GM12878 (cell line): ENCODE data around the gene UTS2. TPM values are rescaled to one million over a fixed set of nuclear protein-coding genes. Genes with fewer than 3 reads are reported as not detected.

Experiments
- ATAC-seq: fragments of 200-7000 bp; cut with Tn5 transposase; 3 replicates; pipeline ENCODE4 v1.9.1; 2020; ENCODE audit warnings: mild to moderate bottlenecking, moderate library complexity
- BruUV-seq: library from RNA; stranded (reverse); fragments of 400-500 nt; replicated peaks from 2 replicates; lab custom pipeline; 2021; lab: Mats Ljungman, UMichigan
- CTCF ChIA-PET: fragments of 300-600 bp; sonication (Branson Sonifier 250); formaldehyde crosslinking; extraction: SDS; loops from one replicate; lab custom pipeline; 2021; ENCODE audit warnings: inconsistent platforms; lab: Yijun Ruan, JAX
- POLR2A ChIA-PET: fragments of 350-600 bp; formaldehyde crosslinking; extraction: SDS; loops from one replicate; lab custom pipeline; 2021; ENCODE audit warnings: inconsistent platforms; lab: Charles Lee
- RAD21 ChIA-PET: fragments of 300-600 bp; sonication (Branson Sonifier 250); formaldehyde crosslinking; loops from one replicate; lab custom pipeline; 2023; ENCODE audit warnings: antibody characterized with exemption; ENCODE audit not compliant: unreplicated experiment; lab: Charles Lee
- SMC1A ChIA-PET: fragments of 300-600 bp; sonication (Branson Sonifier 250); formaldehyde crosslinking; loops from one replicate; lab custom pipeline; 2023; ENCODE audit not compliant: unreplicated experiment, uncharacterized antibody; lab: Charles Lee
- DNase-seq: peaks from one replicate; pipeline ENCODE4 v3.0.0-alpha.2; 2011; ENCODE audit warnings: low read depth, low spot score
- FAIRE-seq: peaks from 3 replicates; lab custom pipeline; 2011; peaks lifted over from hg19 to GRCh38; lab: Jason Lieb, UNC
- H2AFZ ChIP-seq: 2 replicates; pipeline ENCODE4 v1.6.0; 2011; ENCODE audit warnings: low read depth, low read length, control low read depth; ENCODE audit not compliant: control insufficient read depth
- H3K27ac ChIP-seq: 2 replicates; pipeline ENCODE4 v1.5.1; 2011; ENCODE audit warnings: control low read depth; ENCODE audit not compliant: control insufficient read depth, insufficient read depth
- H3K27me3 ChIP-seq, 2 experiments: replicated peaks in 1 of 2; 2 replicates each; pipeline versions ENCODE4 v1.6.0 to v1.6.1; 2011; ENCODE audit warnings: low read length in 1 of 2; ENCODE audit not compliant: control insufficient read depth in 2 of 2, insufficient read depth in 2 of 2
- H3K36me3 ChIP-seq, 2 experiments: 2 replicates each; pipeline ENCODE4 v1.5.1; 2011; ENCODE audit warnings: low read length in 1 of 2; ENCODE audit not compliant: control insufficient read depth in 2 of 2, insufficient read depth in 2 of 2
- H3K4me1 ChIP-seq: 2 replicates; pipeline ENCODE4 v1.6.1; 2011; ENCODE audit warnings: mild to moderate bottlenecking, low read length, moderate library complexity, mixed read lengths; ENCODE audit not compliant: control insufficient read depth, insufficient read depth
- H3K4me2 ChIP-seq: 2 replicates; pipeline ENCODE4 v1.6.0; 2011; ENCODE audit warnings: control low read depth; ENCODE audit not compliant: control insufficient read depth, insufficient read depth
- H3K4me3 ChIP-seq: fragments of 200-600 bp; sonication (generic); 2 replicates; pipeline ENCODE4 v1.5.1; 2016
- H3K79me2 ChIP-seq: 2 replicates; pipeline ENCODE4 v1.6.0; 2011; ENCODE audit warnings: low read length; ENCODE audit not compliant: control insufficient read depth, insufficient read depth
- H3K9ac ChIP-seq: 2 replicates; pipeline ENCODE4 v1.8.0; 2011; ENCODE audit warnings: low read length, control low read depth, mixed read lengths; ENCODE audit not compliant: control insufficient read depth, insufficient read depth
- H3K9me3 ChIP-seq: replicated peaks from 3 replicates; pipeline ENCODE4 v1.5.1; 2011; ENCODE audit warnings: mild to moderate bottlenecking, low read length; ENCODE audit not compliant: control insufficient read depth, insufficient read depth
- H4K20me1 ChIP-seq: 2 replicates; pipeline ENCODE4 v1.6.0; 2011; ENCODE audit not compliant: control insufficient read depth, insufficient read depth
- CHD1 ChIP-seq: IDR thresholded peaks from 2 replicates; pipeline ENCODE4 v1.6.1; 2012; ENCODE audit warnings: low read depth, low read length, improper control_type of control experiment
- EGR1 ChIP-seq, 2 experiments: IDR thresholded peaks; 1 replicate in 1 of 2; 2 replicates in 1 of 2; pipeline ENCODE4 v1.6.1; 2011 to 2012; ENCODE audit warnings: low read depth in 2 of 2, low read length in 2 of 2, borderline replicate concordance in 1 of 2, mild to moderate bottlenecking in 1 of 2, moderate library complexity in 1 of 2
- MYB ChIP-seq: fragments of 150-350 bp; IDR thresholded peaks from 2 replicates; pipeline ENCODE4 v1.6.1; 2014; ENCODE audit warnings: mild to moderate bottlenecking, low read depth, low read length, borderline replicate concordance
- NBN ChIP-seq: fragments of 450-650 bp; IDR thresholded peaks from 2 replicates; pipeline ENCODE4 v1.6.1; 2016
- NRF1 ChIP-seq: conservative IDR thresholded peaks from 2 replicates; pipeline ENCODE4 v1.6.1; 2011; ENCODE audit warnings: mild to moderate bottlenecking, low read depth, low read length, improper control_type of control experiment
- POLR2A ChIP-seq: IDR thresholded peaks from 2 replicates; pipeline ENCODE4 v1.6.1; 2011; ENCODE audit warnings: low read depth, mild to moderate bottlenecking, low read length
- SMAD5 ChIP-seq: IDR thresholded peaks from 2 replicates; pipeline ENCODE4 v1.6.1; 2016; ENCODE audit warnings: antibody characterized with exemption, low read depth
- SMC3 ChIP-seq: IDR thresholded peaks from 2 replicates; pipeline ENCODE4 v1.6.1; 2011; ENCODE audit warnings: low read length, improper control_type of control experiment, borderline replicate concordance
- SP1 ChIP-seq: IDR thresholded peaks from one replicate; pipeline ENCODE4 v1.6.1; 2011; ENCODE audit warnings: low read depth, low read length
- TAF1 ChIP-seq: IDR thresholded peaks from 2 replicates; pipeline ENCODE4 v1.6.1; 2011; ENCODE audit warnings: mild to moderate bottlenecking, low read depth, low read length, borderline replicate concordance
- ZSCAN29 ChIP-seq: fragments of 450-650 bp; IDR thresholded peaks from 2 replicates; pipeline ENCODE4 v1.6.1; 2017; ENCODE audit warnings: mild to moderate bottlenecking, moderate library complexity
- WGBS: methylation state at CpG from one replicate; pipeline ENCODE4 v1.1.6; 2016; ENCODE audit warnings: low lambda C conversion rate; ENCODE audit not compliant: insufficient replicate concordance, insufficient coverage; ENCODE audit errors: missing lambda C conversion rate; 5-methylcytosine and 5-hydroxymethylcytosine counted together
- in situ Hi-C: fragments of 300-500 bp; cut with MboI; formaldehyde crosslinking; loops from 9 replicates; pipeline ENCODE4 v1.14.3; 2018; ENCODE audit warnings: mixed read lengths
- intact Hi-C: fragments of 100-400 bp; cut with micrococcal nuclease; formaldehyde crosslinking; loops from one replicate; pipeline ENCODE4 v1.14.2; 2022; ENCODE audit not compliant: unreplicated experiment
- polyA plus RNA-seq, 11 experiments: library from polyadenylated mRNA; depleted of rRNA in 4 of 11; unstranded in 6 of 11; stranded (reverse) in 5 of 11; fragments of >200 nt; fragmentation: Nextera tagmentation in 4 of 11; fragmentation: Illumina TruSeq in 1 of 11; extraction: Ambion mirVana in 4 of 11; extraction: Trizol in 1 of 11; gene quantifications; 1 replicate in 1 of 11; 2 replicates in 10 of 11; pipeline versions ENCODE4 v1.2.1 to v1.2.3, GENCODE V29; 2011 to 2016; ENCODE audit warnings: inconsistent platforms in 2 of 11, missing spikeins in 2 of 11, low read depth in 1 of 11
- total RNA-seq, 4 experiments: library from RNA; depleted of rRNA in 3 of 4; stranded (reverse); fragments of >200 nt in 3 of 4; fragmentation: Illumina TruSeq in 1 of 4; extraction: Trizol in 1 of 4; gene quantifications; 2 replicates each; pipeline versions ENCODE4 v1.2.1 to v1.2.3, GENCODE V29; 2013 to 2021
- TF ChIP-seq, protein P1 (sequence below): fragments of 450-650 bp; formaldehyde crosslinking; IDR thresholded peaks from 2 replicates; pipeline ENCODE4 v1.4.0; 2022; ENCODE audit warnings: mild to moderate bottlenecking, moderate library complexity
- TF ChIP-seq, protein P2 (sequence below): IDR thresholded peaks from 2 replicates; pipeline ENCODE4 v1.6.1; 2011; ENCODE audit warnings: borderline replicate concordance, low read depth, mild to moderate bottlenecking, moderate library complexity, mixed read lengths, low read length; ENCODE audit not compliant: insufficient read depth; ENCODE audit errors: extremely low read length
- TF ChIP-seq, protein P3 (sequence below): fragments of 450-650 bp; IDR thresholded peaks from 2 replicates; pipeline ENCODE4 v1.6.1; 2017; ENCODE audit warnings: low read depth, mild to moderate bottlenecking, moderate library complexity
- TF ChIP-seq, protein P4 (sequence below): fragments of 450-650 bp; IDR thresholded peaks from 2 replicates; pipeline ENCODE4 v1.6.1; 2018; ENCODE audit warnings: borderline replicate concordance, mild to moderate bottlenecking; ENCODE audit not compliant: partially characterized antibody

The UTS2 gene
- total and polyA plus RNA-seq, 10 of the 15 experiments (the other 5 are each of a cell fraction or from before 2014, with no cell fraction given): not detected

DNA sequence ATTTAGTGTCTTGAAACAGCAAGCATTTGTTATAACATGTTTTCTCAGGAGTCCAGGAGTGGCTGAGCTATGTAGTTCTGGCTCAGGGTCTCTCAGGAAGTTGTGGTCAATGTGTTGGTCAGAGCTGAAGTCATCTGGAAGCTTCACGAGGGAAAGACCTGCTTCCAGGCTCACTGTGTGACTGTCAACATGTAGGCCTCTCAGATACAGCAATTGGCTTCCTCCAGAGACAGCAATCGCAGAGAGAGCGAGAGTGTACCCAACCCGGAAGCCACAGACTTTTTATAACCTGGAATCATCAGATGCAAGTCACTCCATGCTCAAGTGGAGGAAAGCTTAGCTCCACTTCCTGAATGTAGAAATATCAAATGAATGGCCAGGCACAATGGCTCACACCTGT, 46.9 kb upstream of the UTS2 start:
- 20% methylated on average over 4 of the region's 4 CpGs for WGBS
- FAIRE-seq (no peak), DNase-seq (no peak), ATAC-seq (no peak)
- H3K27me3 ChIP-seq: no peaks in the 10 kb centered on the region
- H3K36me3 ChIP-seq: no peaks in the 10 kb centered on the region
- H3K4me2 ChIP-seq: no peak overlapping the region
- no peaks in the 10 kb centered on the region for H4K20me1 ChIP-seq
- in situ Hi-C loops: loop anchor here (5.0 kb wide), 1 partner anchor 227 kb away; no protein-coding TSS in a partner anchor
- ChIA-PET CTCF (interaction anchor here (1.2 to 4.0 kb wide), 4 partner anchors 92 to 231 kb away, joined by 4 to 24 read pairs (median 12); no protein-coding TSS in a partner anchor), POLR2A (no interaction called here), SMC1A (interaction anchor here (0.7 to 2.8 kb wide), 3 partner anchors 87 to 92 kb away, joined by 4 to 9 read pairs (median 4); no protein-coding TSS in a partner anchor), RAD21 (interaction anchor here (1.0 to 1.1 kb wide), 2 partner anchors 87 to 450 kb away, joined by 3 read pairs; no protein-coding TSS in a partner anchor)
- H3K4me3 ChIP-seq: no peak overlapping the region
- H3K27ac ChIP-seq: no peak overlapping the region
- intact Hi-C loops: loop anchor here (5.0 kb wide), 2 partner anchors 92 to 147 kb away; no protein-coding TSS in a partner anchor
- H2AFZ ChIP-seq: no peak overlapping the region
- H3K9ac ChIP-seq: no peak overlapping the region
- no peaks in the 10 kb centered on the region for H3K4me1 ChIP-seq
- BruUV-seq: no TSS peak
- H3K9me3 ChIP-seq: no peaks in the 10 kb centered on the region
- H3K79me2 ChIP-seq: no peaks in the 10 kb centered on the region
- TF ChIP-seq, protein P1, sequence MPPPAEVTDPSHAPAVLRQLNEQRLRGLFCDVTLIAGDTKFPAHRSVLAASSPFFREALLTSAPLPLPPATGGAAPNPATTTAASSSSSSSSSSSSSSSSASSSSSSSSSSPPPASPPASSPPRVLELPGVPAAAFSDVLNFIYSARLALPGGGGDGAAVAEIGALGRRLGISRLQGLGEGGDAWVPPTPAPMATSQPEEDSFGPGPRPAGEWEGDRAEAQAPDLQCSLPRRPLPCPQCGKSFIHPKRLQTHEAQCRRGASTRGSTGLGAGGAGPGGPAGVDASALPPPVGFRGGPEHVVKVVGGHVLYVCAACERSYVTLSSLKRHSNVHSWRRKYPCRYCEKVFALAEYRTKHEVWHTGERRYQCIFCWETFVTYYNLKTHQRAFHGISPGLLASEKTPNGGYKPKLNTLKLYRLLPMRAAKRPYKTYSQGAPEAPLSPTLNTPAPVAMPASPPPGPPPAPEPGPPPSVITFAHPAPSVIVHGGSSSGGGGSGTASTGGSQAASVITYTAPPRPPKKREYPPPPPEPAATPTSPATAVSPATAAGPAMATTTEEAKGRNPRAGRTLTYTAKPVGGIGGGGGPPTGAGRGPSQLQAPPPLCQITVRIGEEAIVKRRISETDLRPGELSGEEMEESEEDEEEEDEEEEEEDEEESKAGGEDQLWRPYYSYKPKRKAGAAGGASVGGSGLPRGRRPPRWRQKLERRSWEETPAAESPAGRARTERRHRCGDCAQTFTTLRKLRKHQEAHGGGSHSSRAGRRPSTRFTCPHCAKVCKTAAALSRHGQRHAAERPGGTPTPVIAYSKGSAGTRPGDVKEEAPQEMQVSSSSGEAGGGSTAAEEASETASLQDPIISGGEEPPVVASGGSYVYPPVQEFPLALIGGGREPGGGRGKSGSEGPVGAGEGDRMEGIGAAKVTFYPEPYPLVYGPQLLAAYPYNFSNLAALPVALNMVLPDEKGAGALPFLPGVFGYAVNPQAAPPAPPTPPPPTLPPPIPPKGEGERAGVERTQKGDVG (CRISPR knock-in tag): no peak
- TF ChIP-seq EGR1 (IDR thresholded peaks at IDR 0.05; ENCODE audit: borderline replicate concordance in 1 of 2, low read depth in 2 of 2, low read length in 2 of 2) (no peak), CHD1 (no peak), ZSCAN29 (no peak), SMAD5 (no peak), SMC3 (no peak), TAF1 (no peak), NBN (no peak), SP1 (no peak), POLR2A (no peak), NRF1 (no peak), MYB (no peak)
- TF ChIP-seq, protein P2, sequence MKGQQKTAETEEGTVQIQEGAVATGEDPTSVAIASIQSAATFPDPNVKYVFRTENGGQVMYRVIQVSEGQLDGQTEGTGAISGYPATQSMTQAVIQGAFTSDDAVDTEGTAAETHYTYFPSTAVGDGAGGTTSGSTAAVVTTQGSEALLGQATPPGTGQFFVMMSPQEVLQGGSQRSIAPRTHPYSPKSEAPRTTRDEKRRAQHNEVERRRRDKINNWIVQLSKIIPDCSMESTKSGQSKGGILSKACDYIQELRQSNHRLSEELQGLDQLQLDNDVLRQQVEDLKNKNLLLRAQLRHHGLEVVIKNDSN: no peak
- TF ChIP-seq, protein P3, sequence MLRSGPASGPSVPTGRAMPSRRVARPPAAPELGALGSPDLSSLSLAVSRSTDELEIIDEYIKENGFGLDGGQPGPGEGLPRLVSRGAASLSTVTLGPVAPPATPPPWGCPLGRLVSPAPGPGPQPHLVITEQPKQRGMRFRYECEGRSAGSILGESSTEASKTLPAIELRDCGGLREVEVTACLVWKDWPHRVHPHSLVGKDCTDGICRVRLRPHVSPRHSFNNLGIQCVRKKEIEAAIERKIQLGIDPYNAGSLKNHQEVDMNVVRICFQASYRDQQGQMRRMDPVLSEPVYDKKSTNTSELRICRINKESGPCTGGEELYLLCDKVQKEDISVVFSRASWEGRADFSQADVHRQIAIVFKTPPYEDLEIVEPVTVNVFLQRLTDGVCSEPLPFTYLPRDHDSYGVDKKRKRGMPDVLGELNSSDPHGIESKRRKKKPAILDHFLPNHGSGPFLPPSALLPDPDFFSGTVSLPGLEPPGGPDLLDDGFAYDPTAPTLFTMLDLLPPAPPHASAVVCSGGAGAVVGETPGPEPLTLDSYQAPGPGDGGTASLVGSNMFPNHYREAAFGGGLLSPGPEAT: no peak
- TF ChIP-seq, protein P4, sequence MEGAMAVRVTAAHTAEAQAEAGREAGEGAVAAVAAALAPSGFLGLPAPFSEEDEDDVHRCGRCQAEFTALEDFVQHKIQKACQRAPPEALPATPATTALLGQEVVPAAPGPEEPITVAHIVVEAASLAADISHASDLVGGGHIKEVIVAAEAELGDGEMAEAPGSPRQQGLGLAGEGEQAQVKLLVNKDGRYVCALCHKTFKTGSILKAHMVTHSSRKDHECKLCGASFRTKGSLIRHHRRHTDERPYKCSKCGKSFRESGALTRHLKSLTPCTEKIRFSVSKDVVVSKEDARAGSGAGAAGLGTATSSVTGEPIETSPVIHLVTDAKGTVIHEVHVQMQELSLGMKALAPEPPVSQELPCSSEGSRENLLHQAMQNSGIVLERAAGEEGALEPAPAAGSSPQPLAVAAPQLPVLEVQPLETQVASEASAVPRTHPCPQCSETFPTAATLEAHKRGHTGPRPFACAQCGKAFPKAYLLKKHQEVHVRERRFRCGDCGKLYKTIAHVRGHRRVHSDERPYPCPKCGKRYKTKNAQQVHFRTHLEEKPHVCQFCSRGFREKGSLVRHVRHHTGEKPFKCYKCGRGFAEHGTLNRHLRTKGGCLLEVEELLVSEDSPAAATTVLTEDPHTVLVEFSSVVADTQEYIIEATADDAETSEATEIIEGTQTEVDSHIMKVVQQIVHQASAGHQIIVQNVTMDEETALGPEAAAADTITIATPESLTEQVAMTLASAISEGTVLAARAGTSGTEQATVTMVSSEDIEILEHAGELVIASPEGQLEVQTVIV: no peak
